HG02981 (cell line): ENCODE data around the gene KLHL29.

ENCODE experiments used
- ATAC-seq: cut with Tn5 transposase; IDR thresholded peaks from one replicate; pipeline ENCODE4 v1.9.1; 2021; ENCODE audit warnings: mild to moderate bottlenecking, moderate library complexity; ENCODE audit not compliant: unreplicated experiment

The KLHL29 gene

DNA sequence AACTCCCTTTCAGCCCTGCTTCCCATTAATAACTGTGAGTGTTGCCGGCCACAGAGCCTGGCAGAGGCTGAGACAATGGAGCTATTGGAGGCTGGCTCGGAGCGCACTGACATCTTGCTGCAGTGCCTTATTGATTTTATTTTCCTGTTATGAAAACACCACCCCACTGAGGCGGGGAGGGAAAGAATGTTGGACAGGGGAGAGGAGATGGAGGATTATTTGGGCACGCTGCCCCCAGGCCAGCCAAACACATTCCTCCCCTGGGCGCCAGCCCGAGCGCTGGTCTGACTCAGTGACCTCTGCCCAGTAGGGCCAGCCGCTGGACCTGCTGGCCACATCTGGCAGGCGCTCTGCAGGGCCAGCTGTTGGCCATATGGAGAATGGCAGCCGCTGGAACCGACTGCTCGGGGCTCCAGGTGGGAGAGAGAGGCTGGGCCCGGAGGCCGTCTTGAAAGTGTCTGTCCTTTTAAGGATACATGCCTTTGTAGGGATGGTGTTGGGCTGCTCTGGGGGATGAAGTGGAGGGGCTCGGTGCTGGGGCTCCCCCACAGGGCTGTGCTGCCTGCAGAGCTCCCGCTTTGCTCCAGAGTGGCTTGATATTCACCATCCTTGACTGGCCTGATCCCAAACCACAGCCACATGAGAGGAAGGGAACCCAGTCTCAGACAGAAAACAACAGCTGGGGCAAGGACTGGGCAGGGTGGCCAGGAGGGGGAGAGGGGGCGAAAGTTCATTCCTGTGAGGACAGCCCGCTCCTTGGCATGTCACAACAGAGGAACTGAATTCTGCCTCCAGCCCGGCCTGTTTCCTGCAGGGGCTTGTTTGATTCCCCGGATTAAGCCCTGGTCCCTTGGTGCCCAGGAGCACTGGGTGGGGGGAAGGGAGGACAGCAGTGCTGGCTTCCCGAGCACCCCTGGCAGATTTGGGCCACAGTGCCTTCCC lies 179.0 kb downstream of the KLHL29 start:
- no peak for ATAC-seq

DNA sequence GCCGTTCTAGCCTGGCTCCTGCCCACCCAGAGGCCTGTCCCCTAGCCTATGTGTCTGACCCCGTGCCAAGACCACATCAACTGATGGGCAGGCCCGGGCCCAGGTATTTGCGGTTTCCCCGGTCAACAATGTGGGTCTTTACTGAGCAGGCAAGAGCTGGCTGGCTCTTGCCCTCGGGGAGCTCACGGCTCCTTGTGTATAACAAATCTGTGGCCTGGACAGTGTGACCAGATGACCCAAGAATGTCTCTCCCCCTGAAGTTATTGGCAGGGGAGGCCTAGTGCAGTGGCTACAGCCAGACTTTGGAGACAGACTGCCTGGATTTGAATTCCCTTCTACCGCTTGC lies 179.6 kb downstream of the KLHL29 start:
- no peak for ATAC-seq

DNA sequence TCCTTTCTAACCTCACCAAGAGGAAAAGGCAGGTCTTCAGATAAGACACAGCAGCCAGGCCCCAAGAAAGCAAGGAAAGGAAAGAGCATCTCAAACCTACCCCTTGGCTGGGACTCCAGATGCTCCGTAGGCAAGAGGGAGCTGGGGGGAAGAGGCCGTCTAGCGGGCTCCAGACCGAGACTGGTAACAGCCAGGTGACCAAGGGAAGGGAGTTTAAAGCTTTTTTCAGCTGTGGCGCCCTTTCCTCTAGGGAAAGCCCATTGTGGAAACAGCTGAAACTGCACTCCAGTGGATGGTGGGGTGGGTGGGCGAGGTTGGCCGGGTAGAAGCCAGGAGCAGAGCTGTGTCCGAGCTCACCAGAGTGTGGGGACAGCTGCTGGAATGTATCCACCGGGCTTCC lies 180.4 kb downstream of the KLHL29 start:
- ATAC-seq: no peak

DNA sequence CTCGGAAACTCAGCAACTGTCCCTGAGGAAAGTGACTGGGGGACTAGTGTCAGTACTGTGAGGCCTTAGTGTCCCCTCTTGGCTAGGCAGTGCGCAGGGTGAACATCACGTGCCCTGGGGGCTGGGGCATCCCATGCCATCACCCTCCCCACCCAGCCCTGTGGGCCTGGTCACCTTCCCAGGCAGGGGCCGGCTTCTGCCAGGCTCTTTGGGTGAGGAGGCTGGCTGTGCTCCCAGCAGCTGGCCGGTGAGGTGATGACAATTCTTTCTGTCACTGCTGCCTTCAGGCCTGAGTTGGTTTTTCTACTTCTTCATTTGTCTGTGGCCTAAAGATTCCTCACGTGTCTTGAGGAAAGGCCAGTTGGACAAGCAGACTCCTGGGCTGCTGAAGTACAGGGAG lies 180.8 kb downstream of the KLHL29 start:
- ATAC-seq: no peak

DNA sequence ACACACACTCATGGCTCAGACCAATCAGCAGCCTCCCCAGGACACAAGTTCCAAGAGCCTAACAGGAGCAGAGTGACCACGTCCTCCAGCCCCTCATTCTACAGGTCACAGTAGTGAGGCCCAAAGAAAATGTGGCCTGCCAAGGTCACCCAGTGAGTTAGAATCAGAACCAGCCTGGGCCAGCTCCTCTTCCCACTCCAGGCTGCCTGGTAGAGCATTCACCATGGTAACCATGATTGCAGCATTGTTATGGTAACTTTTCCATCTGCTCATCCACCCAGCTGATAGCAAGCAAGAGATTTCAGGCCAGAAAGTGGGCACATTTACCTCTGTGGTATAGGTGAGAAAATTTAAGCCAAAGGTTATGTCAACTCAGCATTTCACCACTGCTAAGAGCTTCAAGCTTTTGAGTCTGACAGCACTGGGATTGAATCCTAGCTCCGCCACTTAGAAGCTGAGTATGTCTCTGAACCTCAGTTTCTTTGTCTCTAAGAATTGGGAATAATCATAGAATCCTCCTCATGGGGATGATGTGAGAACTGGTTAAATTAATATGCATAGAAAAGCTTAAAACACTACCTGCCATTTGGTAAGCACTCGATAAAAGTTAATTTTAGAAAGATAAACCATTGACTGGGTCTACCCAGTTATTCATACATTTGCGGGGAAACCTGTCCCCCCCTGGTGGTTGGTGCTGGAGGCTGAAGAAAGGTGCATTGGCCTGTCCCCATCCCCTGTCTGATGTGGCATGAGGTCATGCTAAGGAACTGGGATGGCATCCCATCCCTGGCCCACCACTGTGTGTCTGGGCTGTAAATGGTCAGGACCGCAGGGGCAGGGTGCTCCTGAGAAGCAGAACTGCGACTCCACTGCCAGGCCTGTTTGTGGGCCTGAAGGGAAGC lies 181.5 kb downstream of the KLHL29 start:
- ATAC-seq: no peak

DNA sequence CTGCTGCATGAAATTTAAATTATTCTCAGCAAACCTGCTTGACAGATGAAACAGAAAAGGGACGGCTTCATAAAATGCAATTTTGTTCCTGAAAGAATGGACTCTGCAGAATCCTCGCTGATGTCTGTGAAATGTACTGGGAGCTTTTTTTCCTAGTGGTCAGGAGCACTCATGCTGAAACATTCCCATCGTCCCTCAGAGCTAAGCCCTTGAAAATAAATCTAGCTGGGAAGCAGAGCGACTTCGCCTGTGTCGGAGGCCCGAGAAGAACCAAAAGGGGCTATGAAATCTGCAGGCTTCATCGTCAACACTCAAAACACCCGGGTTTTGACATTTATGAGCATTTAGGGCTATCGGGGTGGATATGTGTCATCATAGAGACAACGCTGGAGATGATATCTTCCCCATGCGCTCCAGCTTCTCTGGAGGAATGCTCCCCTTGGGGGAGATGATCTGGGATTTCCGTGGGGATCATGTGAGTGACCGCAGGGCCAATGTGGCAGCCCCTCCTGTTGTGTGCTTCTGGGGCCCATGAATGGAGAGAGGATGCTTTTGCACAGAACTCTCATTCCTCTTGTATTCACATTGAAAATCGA lies 182.3 kb downstream of the KLHL29 start:
- no peak for ATAC-seq

DNA sequence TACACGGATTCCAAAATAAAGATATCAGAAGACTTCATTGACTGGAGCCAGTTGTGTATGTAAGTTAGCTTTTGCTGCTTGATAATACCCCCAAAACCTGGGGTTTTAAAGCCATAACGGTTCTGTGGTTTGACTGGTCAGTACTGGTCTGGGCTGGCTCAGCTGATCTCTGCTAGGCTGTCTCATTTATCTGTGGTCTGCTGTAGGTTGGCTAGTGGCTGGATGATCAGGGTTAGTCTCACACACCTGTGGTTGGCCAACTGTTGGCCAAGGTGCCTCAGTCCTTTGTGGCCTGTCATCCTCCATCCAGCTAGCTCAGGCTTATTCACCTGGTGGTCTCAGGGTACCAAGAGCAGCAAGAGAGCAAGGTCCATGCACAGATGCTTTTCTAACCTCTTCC lies 183.2 kb downstream of the KLHL29 start:
- ATAC-seq: no peak

DNA sequence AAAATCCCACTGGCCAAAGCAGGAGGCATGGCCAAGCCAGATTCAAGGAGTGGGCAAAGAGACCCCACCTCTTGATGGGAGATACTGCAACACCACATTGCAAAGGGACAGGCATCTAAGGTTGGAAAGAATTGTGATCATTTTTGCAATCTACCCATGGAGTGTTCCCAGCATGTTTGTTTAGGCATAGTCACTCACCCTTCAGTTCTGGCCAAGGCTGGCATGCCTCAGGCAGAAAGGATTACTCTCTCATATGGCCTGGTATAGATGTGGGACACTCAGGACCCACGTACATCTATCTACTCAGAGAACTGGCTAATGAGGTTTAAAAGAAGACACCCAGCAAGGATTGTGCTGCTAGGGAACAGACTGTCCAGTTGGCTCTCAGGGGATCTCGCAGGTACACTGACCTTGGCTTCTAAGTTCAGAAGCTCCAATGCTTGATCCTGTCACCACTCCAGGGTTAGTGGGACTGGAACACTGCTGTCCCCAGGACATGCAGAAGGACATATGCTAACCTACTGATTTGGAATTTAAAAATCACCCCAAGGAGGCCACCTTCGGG lies 183.7 kb downstream of the KLHL29 start:
- ATAC-seq: no peak

DNA sequence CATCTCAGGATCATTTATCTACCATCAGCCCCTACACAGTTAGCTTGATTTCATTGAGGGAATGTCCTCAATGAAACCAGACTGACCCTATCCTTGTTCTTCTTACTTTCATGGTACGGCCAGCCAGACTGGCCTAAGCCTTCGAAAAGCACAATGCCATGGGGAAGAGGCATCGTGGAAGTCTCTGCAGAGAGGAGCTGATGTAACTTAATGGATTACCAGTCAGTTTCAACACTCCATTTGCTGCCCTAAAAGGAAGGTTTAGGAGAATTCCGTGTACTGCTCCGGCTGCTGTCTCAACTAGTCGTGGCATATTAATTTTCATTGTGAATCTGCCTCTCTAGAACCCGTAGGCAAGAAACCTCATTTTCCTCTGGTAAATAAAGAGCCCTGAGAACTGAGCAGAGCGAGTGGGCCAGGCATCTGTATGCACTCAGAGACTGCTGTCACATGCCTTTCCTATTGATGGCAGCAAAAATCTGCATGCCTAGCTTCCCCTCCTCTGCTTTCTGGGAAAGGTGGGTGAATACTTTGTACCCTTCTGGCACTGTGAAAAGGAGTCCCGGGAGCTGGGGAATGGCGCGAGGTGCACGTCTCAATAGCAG lies 184.9 kb downstream of the KLHL29 start:
- ATAC-seq: no peak

DNA sequence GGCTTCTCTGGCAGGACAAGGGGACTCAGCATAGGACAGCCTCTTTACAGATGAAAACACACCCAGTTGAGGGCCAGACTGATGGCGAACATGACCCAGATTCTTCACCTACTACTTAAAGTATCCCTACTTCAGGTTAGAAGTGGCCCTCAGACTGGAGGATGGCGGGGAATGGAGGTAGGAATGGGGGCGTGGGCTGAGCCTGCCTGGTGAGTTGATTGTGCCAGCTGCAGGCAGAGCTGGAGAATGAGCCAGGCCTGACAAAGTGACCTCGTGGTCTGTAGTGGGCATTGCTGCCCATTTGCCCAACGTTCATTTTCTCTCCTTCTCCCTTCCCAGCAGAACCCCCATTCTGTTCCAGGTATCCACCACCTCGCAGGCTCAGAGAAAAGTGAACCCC lies 186.1 kb downstream of the KLHL29 start:
- ATAC-seq: no peak

DNA sequence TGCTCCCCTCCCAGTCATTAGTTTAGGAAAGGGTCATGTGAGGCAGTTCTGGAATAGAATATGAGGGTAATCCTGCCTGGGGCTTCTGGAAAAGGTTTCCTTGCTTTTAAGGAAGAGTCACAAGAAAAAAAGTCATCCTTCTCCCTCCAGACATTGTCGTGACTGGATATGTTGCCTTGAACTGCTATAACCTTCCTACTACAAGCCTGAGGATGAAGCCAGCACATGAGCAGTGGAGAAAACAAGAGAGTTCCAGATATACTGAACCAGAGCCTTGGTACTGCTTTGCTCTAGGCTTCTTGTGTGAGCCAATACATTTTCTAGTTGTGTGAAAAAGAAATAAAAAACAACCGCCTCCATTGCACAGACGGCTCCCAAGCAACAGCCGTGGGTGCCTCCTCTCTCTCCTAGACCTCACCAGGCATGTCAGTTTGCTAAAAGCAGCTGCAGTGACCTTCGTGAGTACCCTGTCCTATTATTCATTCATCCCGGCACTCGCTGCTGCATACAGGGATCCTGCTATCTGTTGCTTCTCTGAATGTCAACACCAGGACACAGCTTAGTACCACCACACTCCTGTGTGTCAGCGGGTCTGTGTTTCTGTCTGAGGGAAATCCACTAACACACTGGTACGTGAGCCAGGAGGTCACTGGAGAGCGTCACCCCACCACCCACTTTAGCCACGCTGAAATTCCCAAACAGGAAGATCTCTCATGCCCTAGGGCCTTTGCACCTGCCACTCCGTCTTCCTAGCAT lies 186.7 kb downstream of the KLHL29 start:
- ATAC-seq: no peak

DNA sequence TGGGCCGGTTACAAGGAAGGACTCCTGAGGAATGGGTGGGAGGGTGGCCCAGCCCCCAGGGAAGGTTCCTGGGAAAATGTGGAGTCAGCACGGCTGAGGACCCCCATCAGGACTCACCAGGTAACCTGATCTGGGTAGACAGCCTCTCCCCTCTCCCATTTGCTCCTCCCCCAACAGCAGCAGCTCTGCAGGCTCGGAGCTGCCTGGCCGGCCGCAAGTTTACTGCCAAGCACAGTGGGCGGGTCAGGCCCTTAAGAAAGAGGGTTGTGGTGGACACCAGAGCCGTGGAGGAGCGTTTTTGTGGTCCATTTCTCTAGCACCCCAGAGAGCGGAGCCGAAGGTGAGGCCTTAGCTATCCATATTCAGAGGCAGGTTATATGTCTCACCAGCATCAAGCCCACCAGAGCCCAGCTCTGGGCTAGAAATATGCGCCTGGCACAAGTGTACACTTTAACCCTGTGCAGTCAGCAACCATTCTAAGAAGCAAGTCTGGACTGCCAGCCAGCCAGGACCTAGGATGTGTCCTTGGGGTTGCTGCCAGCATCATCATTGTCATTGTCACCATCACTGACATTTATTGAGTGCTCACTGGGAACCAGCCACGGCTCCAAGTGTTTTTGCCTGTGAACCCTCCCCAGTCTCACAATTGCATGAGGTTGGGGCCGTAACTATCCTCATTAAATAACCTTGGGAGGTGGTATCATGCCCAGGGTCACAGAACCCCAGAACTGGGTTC lies 190.1 kb downstream of the KLHL29 start:
- ATAC-seq: no peak

DNA sequence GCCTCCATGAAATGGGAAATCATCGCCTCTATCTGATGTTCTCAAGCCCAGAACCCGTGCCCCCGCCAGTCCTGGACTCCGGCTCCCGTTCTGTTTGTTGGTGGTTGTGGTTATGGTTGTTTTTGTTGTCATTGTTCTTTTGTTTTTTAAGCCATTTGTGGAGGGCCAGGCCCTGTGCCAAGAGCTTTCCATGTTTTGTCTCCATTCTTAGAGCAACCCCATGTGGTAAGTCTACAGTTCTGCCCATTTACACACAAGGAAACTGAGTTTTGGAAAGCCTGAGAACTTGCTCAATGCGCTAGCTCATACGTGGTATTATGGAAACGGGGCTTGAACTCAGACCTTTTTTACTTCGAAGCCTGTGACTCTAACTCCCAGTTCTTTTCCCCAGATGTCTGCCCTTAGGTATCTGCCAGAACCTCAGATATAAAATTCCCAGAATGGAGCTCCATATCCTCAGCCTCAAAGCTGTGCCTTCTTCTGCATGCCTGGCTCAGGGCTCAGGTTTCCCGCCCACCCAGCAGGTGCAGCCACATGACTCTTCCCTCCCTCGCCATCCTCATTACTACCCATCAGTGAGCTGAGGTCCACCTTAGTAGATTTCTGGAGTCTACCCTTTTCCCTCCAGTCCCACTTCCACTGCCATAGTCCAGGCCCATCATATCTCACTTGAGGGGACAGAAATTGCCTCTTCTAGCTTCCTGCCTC lies 194.1 kb downstream of the KLHL29 start:
- no peak for ATAC-seq

DNA sequence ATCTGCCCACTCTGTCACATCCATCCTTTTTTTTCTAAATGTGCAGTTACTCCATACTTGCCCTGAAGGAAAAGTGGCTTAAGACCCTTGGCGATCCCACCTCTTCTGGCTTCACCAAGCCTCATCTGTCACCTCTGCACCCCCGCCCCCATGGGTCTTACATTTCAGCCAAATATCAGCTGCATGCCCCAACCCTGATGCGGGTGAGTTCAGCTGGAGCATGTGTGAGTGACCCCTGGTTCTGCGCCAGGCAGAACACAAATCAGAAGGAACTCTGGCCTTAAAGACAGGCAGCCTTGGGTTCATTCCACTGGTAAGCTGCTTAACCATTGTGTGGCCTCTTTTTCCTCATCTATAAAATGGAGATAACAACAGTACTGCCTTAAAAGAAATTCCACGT lies 194.7 kb downstream of the KLHL29 start:
- ATAC-seq: no peak

DNA sequence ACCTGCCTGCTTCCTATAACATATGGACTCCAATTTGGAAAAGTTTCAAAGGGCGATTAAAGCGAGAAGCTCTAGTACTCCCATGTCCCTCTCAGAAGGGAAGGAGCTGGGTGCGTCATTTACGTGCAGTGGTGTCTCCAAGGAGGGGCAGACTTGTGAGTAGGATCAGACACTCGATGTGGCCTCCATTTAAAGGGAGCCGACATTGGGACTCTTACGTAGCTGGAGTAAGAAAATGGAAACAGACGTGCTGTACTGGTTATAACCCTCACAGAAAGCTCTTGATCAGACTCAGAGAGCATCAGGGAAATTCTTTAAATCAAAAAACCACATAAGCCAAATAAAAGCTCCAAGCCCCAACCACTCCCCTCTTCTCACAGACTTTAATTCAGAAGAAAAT lies 198.5 kb downstream of the KLHL29 start:
- no peak for ATAC-seq

DNA sequence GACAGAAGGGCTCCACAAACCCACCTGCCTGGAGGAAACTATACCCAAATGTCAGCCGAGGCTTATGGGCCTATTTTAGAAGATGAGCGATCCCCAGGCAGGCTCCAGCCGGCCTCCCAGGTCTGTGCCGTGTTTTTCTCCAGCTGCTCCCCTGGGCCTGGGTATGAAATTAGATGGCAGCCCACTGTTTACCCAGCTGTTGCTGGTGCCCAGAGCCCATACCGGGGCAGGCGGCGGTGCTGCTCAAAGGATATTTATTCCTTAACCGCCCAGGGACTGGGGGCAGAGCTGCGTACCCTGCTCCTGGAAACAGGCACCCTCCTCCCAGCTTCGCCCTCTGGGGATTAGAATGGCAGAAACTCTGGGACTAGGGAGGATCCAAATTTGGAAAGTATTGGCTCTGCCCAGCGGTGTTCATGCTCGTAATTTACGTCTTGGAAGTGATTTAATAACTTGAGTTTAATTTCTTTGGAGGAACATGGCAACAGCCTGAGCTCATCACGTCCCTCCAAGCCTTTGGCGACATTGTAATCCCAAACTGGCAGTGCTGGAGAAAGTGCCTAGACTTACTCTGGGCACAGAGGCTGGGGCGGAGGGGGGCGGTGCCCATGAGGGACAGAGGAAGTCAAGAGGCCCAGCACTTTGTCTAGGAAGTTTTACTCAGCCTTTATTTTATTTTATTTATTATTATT lies 199.2 kb downstream of the KLHL29 start:
- no peak for ATAC-seq

DNA sequence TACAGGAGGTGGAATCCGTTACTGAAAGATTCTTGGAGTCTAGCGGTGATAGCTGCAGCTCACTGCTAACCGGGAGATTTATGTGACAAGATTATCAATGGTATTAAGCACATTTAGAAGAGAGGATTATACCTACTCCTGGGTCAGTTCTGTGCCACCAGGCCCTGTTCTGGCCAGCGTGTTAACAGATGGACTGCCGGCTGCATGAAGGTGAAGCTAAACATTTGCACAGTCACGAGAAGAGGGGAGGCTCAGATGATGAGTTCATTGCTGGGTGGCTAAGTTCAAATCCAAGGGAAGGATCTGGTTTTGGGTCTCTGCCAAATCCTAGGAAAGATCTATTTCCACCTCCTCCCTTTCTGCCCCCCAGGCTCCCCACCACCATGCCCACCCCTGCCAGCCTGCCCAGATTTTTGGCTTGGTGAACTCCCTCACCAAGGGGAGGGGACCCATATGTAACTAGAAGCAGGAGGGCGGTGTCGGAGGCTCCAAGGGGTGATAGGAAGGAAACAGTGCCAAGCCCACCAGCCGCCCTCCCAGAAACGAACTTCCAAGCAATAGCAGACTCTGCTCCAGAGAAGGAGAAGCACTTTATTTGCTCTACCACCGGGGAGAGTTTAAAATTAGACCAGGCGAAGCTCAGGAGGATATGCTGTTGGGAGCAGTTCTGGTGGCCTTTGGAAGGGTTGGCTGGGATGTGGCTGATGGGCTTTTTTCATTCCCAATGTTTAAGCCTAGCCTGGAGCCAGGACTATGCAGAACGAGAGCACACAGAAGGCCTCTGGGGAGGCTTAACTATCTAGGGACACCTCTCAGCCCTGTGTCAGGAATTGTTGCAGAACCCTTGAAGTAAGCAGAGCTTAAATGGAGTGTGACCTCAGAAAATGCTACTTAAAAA lies 200.5 kb downstream of the KLHL29 start:
- ATAC-seq: no peak
